ENCODE measurements around the gene TMEM119.
"Not testable (repeated sequence)": the region's sequence is repeated elsewhere in the genome, so short reads cannot be mapped to it uniquely, and the experiment has no call there.

The TMEM119 gene

DNA sequence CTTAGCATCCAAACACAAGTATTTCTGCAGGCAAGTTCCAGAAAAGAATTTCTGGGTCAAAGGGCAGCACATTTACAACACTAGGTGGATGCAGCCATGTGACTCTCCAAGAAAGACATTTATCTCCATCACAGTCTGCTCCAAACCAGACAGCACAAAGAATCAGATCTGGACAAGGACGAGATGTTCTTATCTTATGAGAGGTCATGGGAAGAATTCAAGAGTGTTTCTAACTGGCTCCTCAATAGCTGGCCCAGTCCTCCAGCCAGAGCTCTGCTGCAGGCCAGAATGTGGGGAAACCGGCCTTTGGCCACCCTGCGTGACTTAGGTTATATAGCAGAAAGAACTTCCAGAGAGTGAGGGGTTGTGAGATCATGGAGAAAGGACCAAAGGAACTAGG lies 17.4 kb downstream of the TMEM119 start:
- Histone ChIP-seq H3K9me3 (ENCODE audit: control insufficient read depth, insufficient read depth, low read length) (no peaks in the 10 kb centered on the region), H3K27me3 (ENCODE audit: control insufficient read depth, insufficient read depth, low read length) (no peaks in the 10 kb centered on the region), H3K4me1 (ENCODE audit: control insufficient read depth, insufficient read depth, low read length) (no peaks in the 10 kb centered on the region), H3K36me3 (ENCODE audit: control insufficient read depth, insufficient read depth, low read length) (no peaks in the 10 kb centered on the region), H3K4me3 (ENCODE audit: low read length) (no peak overlapping the region), H3K27ac (ENCODE audit: low read length) (no peak overlapping the region)
- no peak for DNase-seq (ENCODE audit: low read depth, low spot score)
- whole genome bisulfite sequencing (ENCODE audit: insufficient coverage, insufficient read length): no CpG with 5 or more reads among the region's 3 CpGs

GRCh38 chr12:108578813-108579212 lies 19.1 kb downstream of the TMEM119 start:
- Histone ChIP-seq H3K9me3 (ENCODE audit: control insufficient read depth, insufficient read depth, low read length) (no peaks in the 10 kb centered on the region), H3K4me3 (ENCODE audit: low read length) (no peak overlapping the region), H3K27me3 (ENCODE audit: control insufficient read depth, insufficient read depth, low read length) (no peaks in the 10 kb centered on the region), H3K27ac (ENCODE audit: low read length) (no peak overlapping the region), H3K36me3 (ENCODE audit: control insufficient read depth, insufficient read depth, low read length) (no peaks in the 10 kb centered on the region), H3K4me1 (ENCODE audit: control insufficient read depth, insufficient read depth, low read length) (no peaks in the 10 kb centered on the region)
- WGBS (ENCODE audit: insufficient coverage, insufficient read length): 100% methylated on average over 2 of the region's 3 CpGs
- DNase-seq (ENCODE audit: low read depth, low spot score): no peak

DNA sequence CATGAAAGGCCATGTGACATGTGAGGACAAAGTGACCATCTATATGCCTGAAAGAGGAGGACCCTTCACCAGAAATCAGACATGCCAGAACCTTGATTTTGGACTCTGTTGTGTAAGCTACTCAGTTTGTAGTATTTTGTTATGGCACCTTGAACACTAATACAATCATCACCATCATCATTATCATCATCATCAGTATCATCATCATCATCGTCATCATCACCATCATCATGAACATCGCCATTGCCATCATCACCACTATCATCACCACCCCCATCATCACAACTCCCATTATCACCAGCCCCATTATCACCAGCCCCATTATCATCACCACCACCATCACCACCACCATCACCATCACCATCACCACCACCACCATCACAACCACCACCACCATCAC lies 19.6 kb downstream of the TMEM119 start:
- H3K27me3 ChIP-seq (ENCODE audit: control insufficient read depth, insufficient read depth, low read length): 0 out of 2 replicates have a peak, but pooled peaks cover 1% of the 10 kb centered on the region
- H3K27ac ChIP-seq (ENCODE audit: low read length): no peak overlapping the region
- no peaks in the 10 kb centered on the region for H3K36me3 ChIP-seq (ENCODE audit: control insufficient read depth, insufficient read depth, low read length)
- no peaks in the 10 kb centered on the region for H3K9me3 ChIP-seq (ENCODE audit: control insufficient read depth, insufficient read depth, low read length)
- H3K4me1 ChIP-seq (ENCODE audit: control insufficient read depth, insufficient read depth, low read length): no peaks in the 10 kb centered on the region
- no peak overlapping the region for H3K4me3 ChIP-seq (ENCODE audit: low read length)
- no CpG with 5 or more reads among the region's 2 CpGs for WGBS (ENCODE audit: insufficient coverage, insufficient read length)
- DNase-seq (ENCODE audit: low read depth, low spot score): no peak

GRCh38 chr12:108577458-108577857 lies 20.4 kb downstream of the TMEM119 start:
- no peak for DNase-seq (ENCODE audit: low read depth, low spot score)
- Histone ChIP-seq H3K4me1 (ENCODE audit: control insufficient read depth, insufficient read depth, low read length) (no peaks in the 10 kb centered on the region), H3K9me3 (ENCODE audit: control insufficient read depth, insufficient read depth, low read length) (no peaks in the 10 kb centered on the region), H3K36me3 (ENCODE audit: control insufficient read depth, insufficient read depth, low read length) (no peaks in the 10 kb centered on the region), H3K27me3 (ENCODE audit: control insufficient read depth, insufficient read depth, low read length) (0 out of 2 replicates have a peak, but pooled peaks cover 1% of the 10 kb centered on the region), H3K27ac (ENCODE audit: low read length) (no peak overlapping the region), H3K4me3 (ENCODE audit: low read length) (no peak overlapping the region)

DNA sequence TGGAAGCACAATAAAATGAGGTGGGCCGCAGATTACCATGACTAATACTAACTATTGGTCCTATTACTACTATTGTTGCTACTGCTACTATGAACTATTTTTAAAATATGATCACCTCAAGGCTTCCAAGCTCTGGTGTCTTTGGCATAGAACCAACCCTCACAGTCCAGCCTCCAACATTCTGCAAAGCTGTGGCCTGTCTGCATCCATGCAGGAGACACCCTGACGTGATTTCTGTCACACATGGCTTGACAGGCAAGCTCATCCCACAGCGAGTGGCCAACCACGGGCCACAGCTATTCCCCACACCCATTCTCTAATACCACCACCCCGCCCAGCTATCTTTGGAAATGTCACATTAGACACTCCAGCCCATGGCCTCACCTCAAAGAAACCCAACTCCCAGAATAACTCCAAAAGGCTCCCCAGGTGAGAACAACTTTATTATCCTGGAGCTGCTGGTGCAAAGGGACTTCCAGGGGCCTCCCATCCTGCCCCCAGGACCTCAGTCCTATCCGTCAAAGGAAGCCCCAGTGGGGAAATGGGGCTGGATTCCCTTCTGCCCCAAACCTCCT lies 21.1 kb downstream of the TMEM119 start:
- no peak for DNase-seq (ENCODE audit: low read depth, low spot score)
- no peak overlapping the region for H3K4me3 ChIP-seq (ENCODE audit: low read length)
- H3K27ac ChIP-seq (ENCODE audit: low read length): no peak overlapping the region
- 0 out of 2 replicates have a peak, but pooled peaks cover 1% of the 10 kb centered on the region for H3K27me3 ChIP-seq (ENCODE audit: control insufficient read depth, insufficient read depth, low read length)
- no peaks in the 10 kb centered on the region for H3K9me3 ChIP-seq (ENCODE audit: control insufficient read depth, insufficient read depth, low read length)
- H3K36me3 ChIP-seq (ENCODE audit: control insufficient read depth, insufficient read depth, low read length): no peaks in the 10 kb centered on the region
- no CpG with 5 or more reads among the region's 6 CpGs for WGBS (ENCODE audit: insufficient coverage, insufficient read length)
- H3K4me1 ChIP-seq (ENCODE audit: control insufficient read depth, insufficient read depth, low read length): no peaks in the 10 kb centered on the region

DNA sequence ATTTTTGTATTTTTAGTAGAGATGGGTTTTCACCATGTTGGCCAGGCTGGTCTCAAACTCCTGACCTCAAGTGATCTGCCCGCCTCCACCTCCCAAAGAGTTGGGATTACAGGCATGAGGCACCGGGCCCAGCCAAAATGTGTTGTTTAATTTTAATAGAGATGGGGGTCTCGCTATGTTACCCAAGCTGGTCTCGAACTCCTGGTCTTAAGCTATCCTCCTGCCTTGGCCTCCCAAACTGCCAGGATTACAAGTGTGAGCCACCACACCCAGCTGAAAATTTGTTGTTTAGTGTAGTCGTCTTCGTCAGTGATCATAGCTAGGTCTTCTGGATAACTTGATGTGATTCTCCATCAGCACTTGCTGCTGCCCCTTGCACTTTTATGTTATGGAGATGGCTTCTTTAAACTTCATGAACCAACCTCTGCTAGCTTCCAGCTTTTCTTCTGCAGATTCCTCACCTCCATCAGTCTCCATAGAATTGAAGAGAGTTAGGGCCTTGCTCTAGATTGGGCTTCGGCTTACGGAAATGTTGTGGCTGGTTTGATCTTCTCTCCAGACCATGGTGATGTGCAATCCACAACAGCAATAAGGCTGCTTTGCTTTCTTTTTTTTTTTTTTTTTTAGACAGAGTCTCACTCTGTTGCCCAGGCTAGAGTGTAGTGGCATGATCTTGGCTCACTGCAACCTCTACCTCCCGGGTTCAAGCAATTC lies 22.5 kb downstream of the TMEM119 start:
- Histone ChIP-seq H3K4me3 (ENCODE audit: low read length) (no peak overlapping the region), H3K4me1 (ENCODE audit: control insufficient read depth, insufficient read depth, low read length) (no peaks in the 10 kb centered on the region), H3K27me3 (ENCODE audit: control insufficient read depth, insufficient read depth, low read length) (0 out of 2 replicates have a peak, but pooled peaks cover 1% of the 10 kb centered on the region), H3K9me3 (ENCODE audit: control insufficient read depth, insufficient read depth, low read length) (no peaks in the 10 kb centered on the region), H3K27ac (ENCODE audit: low read length) (no peak overlapping the region), H3K36me3 (ENCODE audit: control insufficient read depth, insufficient read depth, low read length) (no peaks in the 10 kb centered on the region)
- WGBS (ENCODE audit: insufficient coverage, insufficient read length): no CpG with 5 or more reads among the region's 9 CpGs
- DNase-seq (ENCODE audit: low read depth, low spot score): no peak

DNA sequence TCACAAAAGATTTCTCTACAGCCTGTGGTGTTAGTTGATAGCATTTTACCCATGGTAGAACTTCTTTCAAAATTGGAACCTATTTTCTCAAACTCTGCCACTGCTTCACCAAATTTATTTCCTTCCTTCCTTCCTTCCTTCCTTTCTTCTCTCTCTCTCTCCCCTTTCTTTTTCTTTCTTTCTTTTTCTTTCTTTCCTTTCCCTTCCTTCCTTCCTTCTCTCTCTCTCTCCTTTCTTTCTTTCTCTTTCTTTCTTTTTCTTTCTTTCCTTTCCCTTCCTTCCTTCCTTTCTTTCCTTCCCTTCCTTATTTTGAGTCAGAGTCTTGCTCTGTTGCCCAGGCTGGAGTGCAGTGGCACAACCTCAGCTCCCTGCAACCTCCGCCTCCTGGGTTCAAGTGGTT lies 23.6 kb downstream of the TMEM119 start:
- H3K4me3 ChIP-seq (ENCODE audit: low read length); H3K9me3 ChIP-seq (ENCODE audit: control insufficient read depth, insufficient read depth, low read length); H3K27ac ChIP-seq (ENCODE audit: low read length); DNase-seq (ENCODE audit: low read depth, low spot score); H3K36me3 ChIP-seq (ENCODE audit: control insufficient read depth, insufficient read depth, low read length); H3K4me1 ChIP-seq (ENCODE audit: control insufficient read depth, insufficient read depth, low read length); H3K27me3 ChIP-seq (ENCODE audit: control insufficient read depth, insufficient read depth, low read length): not testable (repeated sequence)
- no CpG with 5 or more reads among the region's 1 CpG for WGBS (ENCODE audit: insufficient coverage, insufficient read length)

- no peak overlapping the region for H3K4me3 ChIP-seq (ENCODE audit: low read length)
- DNase-seq (ENCODE audit: low read depth, low spot score): no peak
- peaks cover 3% of the 10 kb centered on the region; the same call in 1 of the 2 replicates for H3K36me3 ChIP-seq (ENCODE audit: control insufficient read depth, insufficient read depth, low read length)
- no peaks in the 10 kb centered on the region for H3K4me1 ChIP-seq (ENCODE audit: control insufficient read depth, insufficient read depth, low read length)
- WGBS (ENCODE audit: insufficient coverage, insufficient read length): no CpG with 5 or more reads among the region's 2 CpGs
- H3K27me3 ChIP-seq (ENCODE audit: control insufficient read depth, insufficient read depth, low read length): 0 out of 2 replicates have a peak, but pooled peaks cover 1% of the 10 kb centered on the region
- no peaks in the 10 kb centered on the region for H3K9me3 ChIP-seq (ENCODE audit: control insufficient read depth, insufficient read depth, low read length)
- H3K27ac ChIP-seq (ENCODE audit: low read length): no peak overlapping the region
These were observed 24.6 kb downstream of the TMEM119 start for GRCh38 chr12:108573317-108573716.

- Histone ChIP-seq H3K27ac (ENCODE audit: low read length) (no peak overlapping the region), H3K4me3 (ENCODE audit: low read length) (no peak overlapping the region), H3K36me3 (ENCODE audit: control insufficient read depth, insufficient read depth, low read length) (peaks cover 3% of the 10 kb centered on the region; the same call in 1 of the 2 replicates), H3K9me3 (ENCODE audit: control insufficient read depth, insufficient read depth, low read length) (no peaks in the 10 kb centered on the region), H3K4me1 (ENCODE audit: control insufficient read depth, insufficient read depth, low read length) (no peaks in the 10 kb centered on the region), H3K27me3 (ENCODE audit: control insufficient read depth, insufficient read depth, low read length) (0 out of 2 replicates have a peak, but pooled peaks cover 1% of the 10 kb centered on the region)
- DNase-seq (ENCODE audit: low read depth, low spot score): no peak
- WGBS (ENCODE audit: insufficient coverage, insufficient read length): no CpG with 5 or more reads among the region's 8 CpGs
These were observed 25.6 kb downstream of the TMEM119 start for GRCh38 chr12:108572166-108572790.

DNA sequence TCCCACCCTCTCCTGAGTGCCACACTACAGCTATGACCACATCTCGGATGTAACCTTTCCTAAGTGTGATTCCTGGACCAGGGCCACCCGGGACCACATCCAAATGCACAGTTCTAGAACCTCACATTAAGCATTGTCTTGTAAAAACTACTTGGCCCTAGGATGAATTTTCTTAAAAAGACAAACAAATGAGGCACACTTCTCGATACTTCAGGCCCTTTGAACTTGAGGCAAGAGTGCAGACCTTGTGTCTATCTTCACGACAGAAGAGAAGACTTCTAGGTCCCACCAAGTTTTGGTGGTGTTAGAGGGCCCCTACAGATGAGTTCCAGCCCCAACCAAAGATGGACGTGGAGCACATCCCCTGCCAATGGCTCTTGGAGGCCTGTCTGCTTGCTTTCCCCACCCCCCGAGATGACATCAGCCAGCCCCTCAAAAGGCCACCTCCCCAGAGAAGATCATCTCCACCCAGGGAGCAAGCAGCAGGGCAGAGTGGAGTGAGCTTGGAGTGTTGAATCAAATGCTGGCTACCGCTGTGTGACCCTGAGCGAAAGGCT lies 26.2 kb downstream of the TMEM119 start:
- H3K36me3 ChIP-seq (ENCODE audit: control insufficient read depth, insufficient read depth, low read length): peaks cover 7% of the 10 kb centered on the region; the same call in 1 of the 2 replicates
- H3K4me3 ChIP-seq (ENCODE audit: low read length): no peak overlapping the region
- no peak overlapping the region for H3K27ac ChIP-seq (ENCODE audit: low read length)
- H3K9me3 ChIP-seq (ENCODE audit: control insufficient read depth, insufficient read depth, low read length): no peaks in the 10 kb centered on the region
- no peaks in the 10 kb centered on the region for H3K4me1 ChIP-seq (ENCODE audit: control insufficient read depth, insufficient read depth, low read length)
- no CpG with 5 or more reads among the region's 8 CpGs for WGBS (ENCODE audit: insufficient coverage, insufficient read length)
- 0 out of 2 replicates have a peak, but pooled peaks cover 1% of the 10 kb centered on the region for H3K27me3 ChIP-seq (ENCODE audit: control insufficient read depth, insufficient read depth, low read length)
- DNase-seq (ENCODE audit: low read depth, low spot score): no peak
